Hematopoietic multipotent progenitor cell (in vitro differentiated cells): ENCODE data around the gene PPP2R5D. TPM values are rescaled to one million over a fixed set of nuclear protein-coding genes. Genes with fewer than 3 reads are reported as not detected.

ENCODE experiments used
- DNase-seq, 3 donors: peaks; one replicate each; pipeline ENCODE4 v3.0.0-alpha.2; 2011 to 2015; ENCODE audit warnings: low read depth in 2 of 3, low spot score in 2 of 3
- total RNA-seq: library from RNA; depleted of rRNA; stranded (reverse); fragments of >200 nt; gene quantifications from one replicate; pipeline ENCODE4 v1.2.3, GENCODE V29; 2012

The PPP2R5D gene
- total RNA-seq, 1 donor: 42.0 TPM

GRCh38 chr6:42963179-42963854 lies 21.1 kb upstream of the PPP2R5D start:
- DNase-seq: no peak

DNA sequence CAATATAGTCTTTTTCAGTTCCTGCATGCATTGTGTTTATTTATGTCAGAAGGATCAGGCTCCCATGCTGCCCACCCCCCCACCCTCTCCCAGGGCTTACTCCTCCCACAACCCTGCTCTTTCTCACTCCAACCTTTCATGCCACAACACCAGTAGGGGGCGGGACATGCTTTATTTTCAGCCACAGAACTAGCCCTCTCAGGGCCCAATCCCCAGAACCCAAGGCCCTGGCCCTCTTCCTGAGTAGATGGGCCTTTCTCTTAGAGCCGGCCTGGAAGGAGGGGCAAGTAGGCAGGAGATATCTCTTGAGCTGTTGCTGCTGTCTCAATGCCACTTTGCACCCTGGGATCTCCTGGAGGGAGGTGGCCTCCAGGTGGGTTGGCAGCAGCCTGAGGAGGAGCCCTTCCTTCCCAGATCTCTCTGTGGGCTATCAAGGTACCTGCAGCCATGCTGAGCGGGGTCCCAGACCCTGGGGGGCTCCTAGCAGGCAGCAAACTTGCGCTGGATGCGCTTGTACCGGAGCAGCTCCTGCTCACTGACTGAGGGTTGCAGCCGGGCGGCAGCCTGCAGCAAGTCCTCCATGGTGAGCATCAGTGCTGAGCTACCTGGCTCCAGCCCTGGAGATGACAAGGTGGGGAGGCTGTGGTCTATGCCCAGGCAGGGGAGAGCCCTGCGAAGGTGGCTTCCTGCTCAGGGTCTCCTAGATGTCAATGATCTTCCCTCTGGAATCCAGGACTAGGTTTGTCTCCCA lies 20.3 kb upstream of the PPP2R5D start:
- peak in 2 of 3 donors; percentile 41 to 60 for DNase-seq

DNA sequence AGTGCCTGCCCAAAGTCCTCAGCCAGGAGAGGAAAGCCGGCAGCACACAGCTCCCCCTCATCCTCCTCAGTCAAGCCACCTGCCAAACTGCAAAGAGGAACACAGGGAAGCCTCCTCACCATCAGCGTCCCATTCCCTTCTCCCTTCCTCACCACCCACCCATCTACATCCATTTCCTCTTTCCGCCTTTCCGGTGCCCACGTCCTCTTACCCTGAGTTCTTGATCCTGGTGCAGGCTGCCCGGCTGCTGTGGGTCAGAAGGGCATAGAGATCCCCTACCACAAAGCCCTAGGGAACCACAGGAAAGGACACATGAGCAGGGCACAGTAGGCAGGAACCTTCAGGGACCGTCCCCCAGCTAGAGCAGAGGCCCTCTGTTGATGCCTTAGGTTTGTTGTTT lies 17.8 kb upstream of the PPP2R5D start:
- no peak for DNase-seq

DNA sequence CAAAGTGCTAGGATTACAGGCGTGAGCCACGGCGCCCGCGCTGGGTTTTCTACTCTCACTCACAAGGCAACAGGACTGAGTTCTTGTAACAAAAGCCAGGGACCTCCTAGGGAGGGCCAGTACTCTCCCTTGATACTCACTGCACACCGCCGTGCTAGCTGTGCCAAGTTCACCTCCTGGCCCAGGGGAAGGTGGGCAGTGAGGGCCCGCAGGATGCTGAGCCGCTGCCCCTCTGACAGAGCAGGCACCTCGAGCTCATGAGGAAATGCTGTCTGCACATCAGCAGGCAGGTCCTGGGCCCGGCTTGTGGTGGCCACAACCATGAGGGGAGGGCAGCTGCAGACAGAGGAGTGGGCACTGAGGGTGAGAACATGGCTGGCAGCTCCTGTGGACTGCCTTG lies 17.1 kb upstream of the PPP2R5D start:
- no peak for DNase-seq

- no peak for DNase-seq
Measured at GRCh38 chr6:42968126-42968701, 16.2 kb upstream of the PPP2R5D start.

- DNase-seq: no peak
Measured at GRCh38 chr6:42968783-42969182, 15.6 kb upstream of the PPP2R5D start.

DNA sequence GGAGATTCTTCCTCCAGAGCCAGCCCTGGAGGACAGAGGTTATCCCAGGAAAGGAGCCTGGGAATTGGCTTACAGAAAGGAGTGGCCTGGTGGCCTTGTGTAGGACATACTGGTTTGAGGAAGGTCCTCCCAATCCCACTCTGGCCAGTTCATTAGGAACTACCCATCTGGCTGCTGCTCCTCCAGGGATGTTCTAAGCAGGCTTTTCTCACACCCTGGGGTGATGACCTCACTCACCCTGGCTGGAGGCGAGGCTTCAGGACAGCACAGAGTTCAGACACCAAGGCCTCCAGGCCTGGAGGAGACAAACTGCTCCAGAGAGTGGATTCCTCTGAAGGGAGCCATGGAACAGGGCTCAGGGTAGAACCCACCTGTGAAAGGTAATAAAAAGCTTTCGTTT lies 14.9 kb upstream of the PPP2R5D start:
- DNase-seq: no peak

DNA sequence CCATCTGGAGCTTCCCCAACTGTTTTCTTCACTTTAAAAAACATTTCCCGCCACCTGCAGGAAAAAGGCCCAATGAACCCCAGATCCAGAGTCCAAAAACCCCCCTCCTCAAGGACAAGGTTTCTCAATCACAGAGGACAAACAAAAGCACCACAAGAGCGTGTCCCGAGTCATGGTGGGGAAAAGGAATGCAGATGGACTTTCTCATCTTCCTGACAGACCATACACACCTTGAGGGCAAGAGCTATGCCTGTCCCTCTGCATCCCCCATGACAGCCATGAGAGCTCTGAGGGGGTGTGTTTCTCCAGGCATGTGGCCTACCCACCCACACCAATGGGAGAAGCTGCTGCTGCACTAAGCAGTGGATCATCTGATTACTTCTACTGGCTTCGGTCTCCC lies 14.4 kb upstream of the PPP2R5D start:
- DNase-seq: no peak

DNA sequence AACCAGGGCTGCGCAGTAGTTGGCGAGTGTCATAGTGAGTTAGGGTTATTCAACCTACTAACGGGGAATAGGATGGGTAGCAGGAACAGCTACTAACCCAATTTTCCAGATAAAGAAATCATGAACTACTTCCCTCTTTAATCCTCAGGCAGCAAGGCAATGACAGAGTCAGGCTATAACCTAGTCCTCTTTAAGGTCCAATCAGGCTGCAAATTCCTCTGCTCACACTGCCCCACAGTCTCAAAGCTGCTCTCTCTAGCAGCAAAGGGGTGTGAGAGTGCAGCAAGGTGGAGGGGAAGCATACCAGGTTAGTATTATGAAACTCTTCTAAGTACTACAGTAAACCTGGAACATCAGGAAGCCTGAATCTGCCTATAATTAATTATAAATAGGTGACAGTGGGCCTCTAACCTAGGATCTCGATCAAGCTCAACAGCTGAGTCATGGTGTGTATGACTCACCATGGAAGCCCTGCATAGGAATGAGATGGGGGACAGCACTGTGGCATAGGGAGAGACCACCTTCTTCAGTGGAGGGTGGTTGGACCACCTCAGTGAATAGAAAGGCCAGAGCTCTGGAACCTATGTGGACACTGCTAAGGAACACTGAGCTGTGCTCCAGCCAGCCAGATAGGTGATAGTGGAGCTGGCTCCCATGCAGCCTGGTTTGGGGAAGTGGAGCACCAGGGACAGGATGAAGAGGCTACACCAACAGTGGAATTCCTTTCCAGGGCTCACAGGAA lies 13.3 kb upstream of the PPP2R5D start:
- DNase-seq: peak in 2 of 3 donors; percentile 56 to 65

GRCh38 chr6:42971746-42972327 lies 12.5 kb upstream of the PPP2R5D start:
- DNase-seq: no peak

- no peak for DNase-seq
Measured at GRCh38 chr6:42973926-42974325, 10.4 kb upstream of the PPP2R5D start.

- no peak for DNase-seq
Measured at GRCh38 chr6:42974919-42975505, 9.4 kb upstream of the PPP2R5D start.

GRCh38 chr6:42978487-42978838 lies 5.9 kb upstream of the PPP2R5D start:
- no peak for DNase-seq

GRCh38 chr6:42978839-42979522 lies 5.4 kb upstream of the PPP2R5D start, which contains the start of gene PEX6:
Gene PEX6 (minus strand): TSS chr6:42979181. CDS start chr6:42979150, 31 bp downstream.
- peak; percentile 81 to 93 (median 92) for DNase-seq

DNA sequence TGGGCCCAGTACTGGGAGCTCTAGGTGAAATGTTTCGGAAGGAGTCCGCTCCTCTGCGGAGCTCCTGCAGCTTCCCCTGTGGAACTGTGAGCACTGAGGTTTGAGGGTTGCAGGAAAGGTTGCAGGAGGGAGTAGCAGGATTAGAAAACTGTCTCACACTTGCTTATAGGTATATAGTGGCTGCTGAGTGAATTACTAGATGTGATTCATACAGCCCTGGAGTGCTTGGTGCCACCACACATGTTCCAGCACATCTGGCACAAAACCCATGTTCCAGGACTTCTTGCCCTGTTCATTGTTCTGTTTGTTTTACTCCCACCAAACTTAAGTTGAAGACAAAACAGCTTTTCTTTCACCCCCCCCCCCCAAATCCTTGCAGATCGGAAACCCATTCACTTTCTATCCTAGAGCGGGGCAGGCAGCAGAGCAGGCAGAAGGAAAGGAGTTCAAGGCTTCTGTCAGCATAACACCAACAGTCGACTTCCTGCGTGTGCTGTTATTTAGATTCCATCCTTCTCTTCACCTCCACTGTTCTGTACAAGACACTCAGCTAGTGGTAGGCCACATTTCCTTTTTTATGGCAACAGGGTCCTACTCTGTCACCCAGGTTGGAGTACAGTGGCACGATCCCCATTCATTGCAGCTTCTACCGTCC lies 4.7 kb upstream of the PPP2R5D start:
- DNase-seq: peak in 1 of 3 donors; percentile 22

- no peak for DNase-seq
Measured at GRCh38 chr6:42981836-42982235, 2.5 kb upstream of the PPP2R5D start.

- DNase-seq: peak in 1 of 3 donors; percentile 24
Measured at GRCh38 chr6:42984924-42985475, 630 bp downstream of the PPP2R5D start.

GRCh38 chr6:42987533-42988451 lies 3.4 kb downstream of the PPP2R5D start:
- DNase-seq: no peak
